GM18870 (cell line): ENCODE results near the gene KRTAP22-2.

Experiments
- ATAC-seq: cut with Tn5 transposase; IDR thresholded peaks from one replicate; pipeline ENCODE4 v1.9.1; 2021; ENCODE audit warnings: moderate library complexity; ENCODE audit not compliant: unreplicated experiment

Gene KRTAP22-2

DNA sequence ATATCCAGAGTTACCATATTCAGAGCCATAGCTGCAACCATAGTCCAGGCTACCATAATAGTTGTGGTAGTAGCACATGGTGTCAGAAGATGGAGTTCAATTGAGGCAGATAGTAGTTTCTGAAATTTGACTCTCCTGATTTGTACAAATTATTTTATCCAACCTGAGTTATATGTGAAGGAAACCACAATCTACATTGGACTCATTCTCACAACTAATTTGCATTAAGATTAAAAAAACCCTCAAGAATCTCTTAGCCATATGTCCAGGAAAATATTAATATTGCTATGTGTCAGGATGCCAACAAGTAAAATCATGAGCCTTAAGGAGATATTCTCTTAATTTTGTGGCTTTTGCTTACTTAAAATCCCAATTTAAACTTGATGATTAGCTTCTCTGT is at the start of gene KRTAP22-2:
TSS of gene KRTAP22-2 (minus strand) at position 101 of the 400 bp plus-strand sequence.
- ATAC-seq = no peak

DNA sequence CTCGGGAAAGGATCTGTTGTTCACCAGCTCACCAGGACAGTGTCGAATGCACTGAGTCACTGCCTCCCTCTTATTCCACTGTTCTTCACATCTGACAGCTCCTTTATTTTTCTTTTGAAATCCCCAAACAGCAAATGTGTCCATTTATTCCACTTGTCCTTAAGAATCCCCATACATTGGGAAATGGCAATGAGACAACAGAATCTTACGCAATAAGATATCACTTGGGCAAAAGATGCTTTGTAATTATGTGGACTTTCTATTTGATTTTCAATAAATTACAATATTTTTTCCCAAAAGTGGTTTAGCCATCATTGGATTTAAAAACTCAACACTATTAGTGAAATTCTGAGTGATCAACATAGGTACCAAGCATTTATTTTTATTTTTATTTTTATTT is 48.5 kb upstream of the KRTAP22-2 start:
- ATAC-seq = no peak

DNA sequence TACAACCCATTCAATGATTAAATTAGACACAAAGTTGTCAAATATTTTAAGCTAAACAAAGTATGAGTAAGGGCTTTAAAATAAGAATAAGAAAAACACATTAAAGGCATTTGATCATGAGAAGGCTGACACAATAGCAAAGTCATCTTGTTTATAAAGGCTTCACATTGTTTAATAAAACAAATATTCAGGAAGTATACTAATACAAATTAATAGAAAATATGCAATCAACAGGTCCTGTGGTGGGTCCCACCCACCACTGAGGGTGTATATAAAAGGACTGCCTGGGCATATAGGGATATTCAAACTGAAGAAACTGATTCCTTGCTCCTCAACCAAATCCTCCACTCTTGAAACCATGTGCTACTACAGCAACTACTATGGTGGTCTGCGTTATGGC is 44.7 kb upstream of the KRTAP22-2 start, which contains the start of gene KRTAP20-2:
TSS of gene KRTAP20-2 (plus strand) at position 301 of the 400 bp plus-strand sequence. CDS start at position 359, 58 bp downstream.
- no peak for ATAC-seq

DNA sequence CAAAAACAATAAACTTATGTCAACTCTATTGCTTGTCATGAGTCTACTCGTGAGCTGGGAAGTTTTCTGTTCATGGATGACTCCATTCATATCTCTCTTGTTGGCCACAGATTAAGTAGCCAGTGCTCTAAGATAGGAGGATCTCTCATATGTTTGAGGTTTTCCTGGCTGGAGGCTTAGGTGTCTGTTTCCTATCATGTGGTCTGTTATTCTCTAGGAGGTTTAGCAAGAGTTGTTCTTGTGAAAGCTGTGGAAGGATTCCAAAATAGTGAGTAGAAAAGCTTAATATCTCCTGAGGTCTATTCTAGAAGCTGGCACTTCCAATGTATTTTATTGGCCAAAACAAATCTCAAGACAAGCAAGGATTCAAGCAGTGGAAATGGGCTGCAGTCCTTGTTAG is 39.0 kb upstream of the KRTAP22-2 start:
- no peak for ATAC-seq

DNA sequence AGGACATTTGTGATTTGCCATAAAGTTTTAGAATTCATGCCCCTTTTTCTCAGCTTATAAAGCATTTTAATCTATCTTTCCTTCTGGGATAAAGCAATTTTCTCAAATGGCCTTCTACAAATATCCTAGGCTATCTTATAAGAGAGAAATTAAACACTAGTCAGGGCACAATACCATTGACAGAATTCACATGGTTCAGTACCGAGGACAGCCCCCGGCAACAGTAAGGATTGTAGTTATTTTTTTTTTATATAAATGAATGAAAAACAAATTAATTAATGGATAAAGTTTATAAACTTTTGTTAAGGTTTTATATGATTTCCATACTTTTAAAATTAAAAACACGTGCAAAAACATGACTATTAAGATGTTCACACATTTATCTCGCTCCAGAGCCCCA is 37.9 kb upstream of the KRTAP22-2 start:
- ATAC-seq = no peak

DNA sequence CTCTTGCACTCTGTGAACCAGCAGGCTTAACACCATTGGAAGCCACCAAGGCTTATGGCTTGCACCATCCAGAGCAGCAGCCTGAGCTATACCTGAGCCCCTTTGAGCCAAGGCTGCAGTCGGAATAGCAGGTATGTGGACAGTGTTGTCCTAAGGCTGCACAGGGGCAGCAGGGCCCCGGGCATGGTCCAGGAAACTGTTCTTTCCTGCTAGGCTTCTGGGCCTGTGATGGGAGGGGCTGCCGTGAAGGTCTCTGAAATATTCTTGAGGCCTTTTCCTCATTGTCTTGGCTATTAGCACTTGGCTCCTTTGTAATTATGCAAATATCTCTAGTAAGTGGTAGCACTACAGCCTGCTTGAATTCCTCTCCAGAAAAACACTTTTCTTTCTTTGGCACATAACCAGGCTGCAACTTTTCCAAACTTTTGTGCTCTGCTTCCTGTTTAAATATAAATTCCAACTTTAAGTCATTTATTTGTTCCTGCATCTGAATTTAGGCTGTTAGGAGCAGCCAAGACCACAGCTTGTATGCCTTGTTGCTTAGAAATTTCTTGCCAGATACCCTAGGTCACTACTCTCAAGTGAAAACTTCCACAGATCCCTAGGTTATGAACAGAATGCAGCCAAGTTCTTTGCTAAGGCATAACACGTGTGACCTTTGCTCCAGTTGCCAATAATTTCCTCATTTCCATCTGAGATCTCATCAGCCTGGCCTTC is 35.4 kb upstream of the KRTAP22-2 start:
- ATAC-seq = no peak

DNA sequence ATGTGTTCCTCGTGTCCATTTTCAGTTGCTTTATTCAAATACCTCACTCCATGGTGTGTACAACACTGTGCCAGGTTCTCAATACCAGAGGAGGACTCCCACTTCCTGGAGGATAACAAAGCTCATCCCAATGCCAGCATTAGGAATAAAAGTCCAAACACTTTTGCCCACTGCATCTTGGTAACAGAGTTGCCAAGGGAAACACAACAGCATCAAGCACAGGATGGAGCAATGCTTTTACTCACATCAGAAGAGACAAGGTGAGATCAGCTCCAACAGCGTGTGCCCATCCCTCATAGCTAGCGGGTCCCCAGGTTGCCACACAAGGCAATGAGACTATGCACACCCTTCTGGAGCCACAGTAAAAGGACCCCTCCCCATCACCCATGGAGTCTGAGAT is 33.2 kb upstream of the KRTAP22-2 start:
- ATAC-seq = no peak

DNA sequence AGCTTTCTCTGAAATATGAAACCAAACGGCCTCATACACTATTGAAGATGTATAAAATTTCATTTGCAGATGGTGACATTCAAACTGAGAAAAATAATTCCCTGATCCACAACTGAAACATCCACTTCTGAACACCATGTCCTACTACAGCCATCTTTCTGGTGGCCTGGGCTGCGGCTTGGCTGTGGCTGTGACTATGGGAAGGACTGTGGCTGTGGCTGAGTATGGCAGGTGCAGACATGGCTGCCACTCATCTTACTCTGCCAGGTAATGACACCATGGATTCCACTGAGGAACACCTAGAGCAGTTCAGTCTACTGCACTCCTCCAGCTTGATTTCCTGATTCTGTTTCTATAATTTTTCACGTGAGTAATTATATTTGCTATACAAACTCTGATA is 30.3 kb upstream of the KRTAP22-2 start, which contains the start of gene KRTAP20-4:
TSS of gene KRTAP20-4 (plus strand) at position 106 of the 400 bp plus-strand sequence.
- no peak for ATAC-seq

DNA sequence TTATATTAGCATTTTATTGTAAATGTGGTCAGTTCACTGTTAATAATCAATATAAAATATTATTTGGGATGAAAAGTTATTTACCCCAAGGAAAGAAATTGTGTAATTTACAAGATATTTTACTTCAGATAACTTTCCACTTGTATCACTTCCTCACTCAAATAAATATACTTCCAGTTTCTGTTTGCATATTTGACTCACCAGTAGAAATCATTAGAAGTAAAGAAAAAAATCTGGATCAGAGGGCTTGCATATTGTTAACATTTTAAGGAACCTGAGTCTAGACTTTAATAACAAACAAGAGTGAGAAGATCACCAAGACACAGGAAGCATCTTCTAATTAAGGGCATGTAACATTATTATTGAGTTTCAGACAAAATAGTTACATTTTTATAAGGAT is 29.9 kb upstream of the KRTAP22-2 start:
- ATAC-seq = no peak

DNA sequence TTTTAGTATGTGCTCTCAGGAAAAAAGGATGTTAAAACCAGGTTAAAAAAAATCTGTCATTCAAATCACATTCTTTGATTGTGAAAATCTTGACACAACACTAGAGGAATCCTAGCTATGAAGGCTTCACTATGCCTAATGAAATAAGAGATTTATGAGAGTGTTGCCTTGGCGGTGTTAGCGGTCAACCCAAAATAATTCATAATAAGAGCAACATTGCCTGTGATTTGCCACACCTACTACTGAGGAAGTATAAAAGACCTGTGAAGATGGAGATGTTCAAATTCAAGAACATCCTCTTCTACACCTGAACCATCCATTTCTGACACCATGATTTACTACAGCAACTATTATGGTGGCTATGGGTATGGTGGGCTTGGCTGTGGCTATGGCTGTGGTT is 25.9 kb upstream of the KRTAP22-2 start, which contains the start of gene KRTAP20-1:
TSS of gene KRTAP20-1 (plus strand) at position 301 of the 400 bp plus-strand sequence. CDS start at position 331, 30 bp downstream.
- ATAC-seq = no peak

DNA sequence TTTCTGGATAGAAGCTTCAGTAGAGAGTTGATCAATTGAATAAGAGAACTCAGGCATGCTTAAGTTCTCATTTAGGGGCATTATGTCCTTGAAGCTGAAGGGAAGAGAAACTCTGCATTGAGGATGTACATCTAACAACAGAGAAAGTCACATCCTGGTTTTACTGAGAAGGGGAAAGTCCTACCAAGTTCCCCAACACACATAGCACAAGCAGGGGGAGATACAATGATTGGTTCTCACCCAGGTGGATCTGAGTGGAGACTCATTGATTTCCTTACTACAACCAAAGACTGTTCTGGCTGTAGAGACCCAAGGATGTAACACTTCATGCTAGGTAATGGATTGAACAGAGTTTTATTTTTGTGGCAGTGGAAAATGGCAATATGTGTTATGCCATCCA is 25.0 kb upstream of the KRTAP22-2 start:
- ATAC-seq = no peak

DNA sequence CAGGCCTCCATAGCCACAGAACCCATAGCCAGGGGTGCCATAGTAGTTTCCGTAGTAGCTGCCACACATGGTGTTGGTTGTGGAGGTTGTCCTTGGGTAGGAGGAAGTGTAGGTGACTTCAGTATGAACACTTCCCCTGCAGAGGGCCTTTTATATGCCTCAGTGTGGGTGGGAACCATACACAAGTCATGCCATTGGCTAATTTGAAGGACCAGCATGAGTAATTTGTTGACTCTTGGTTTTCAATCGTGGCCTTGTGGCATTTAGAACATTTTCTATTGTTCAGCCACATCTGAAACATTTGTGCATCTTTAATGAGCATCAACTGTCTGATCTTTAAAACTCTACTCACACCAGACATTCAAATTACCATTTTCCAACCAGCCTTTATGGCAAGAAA is 23.6 kb upstream of the KRTAP22-2 start, which contains the start of gene KRTAP6-1:
TSS of gene KRTAP6-1 (minus strand) at position 95 of the 400 bp plus-strand sequence. CDS start at position 69, 26 bp downstream.
- ATAC-seq = no peak

DNA sequence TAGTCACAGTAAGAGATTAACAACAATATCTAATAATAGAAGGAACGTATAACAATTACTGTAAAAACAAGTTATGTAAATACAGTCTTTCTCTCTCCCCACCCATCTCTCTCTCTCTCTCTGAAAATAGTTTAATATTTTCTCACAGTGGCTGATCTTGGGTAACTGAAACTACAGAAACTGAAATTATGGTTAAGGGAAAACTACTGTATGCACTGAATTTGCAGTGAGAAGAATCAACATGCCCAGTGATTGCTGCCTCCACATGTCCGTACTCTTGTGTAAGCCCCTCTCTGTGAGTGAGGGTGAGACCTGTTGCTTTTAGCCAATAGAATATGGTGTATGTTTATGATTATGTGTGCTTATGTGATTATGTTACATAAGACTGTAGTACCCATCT is 21.9 kb upstream of the KRTAP22-2 start:
- no peak for ATAC-seq

DNA sequence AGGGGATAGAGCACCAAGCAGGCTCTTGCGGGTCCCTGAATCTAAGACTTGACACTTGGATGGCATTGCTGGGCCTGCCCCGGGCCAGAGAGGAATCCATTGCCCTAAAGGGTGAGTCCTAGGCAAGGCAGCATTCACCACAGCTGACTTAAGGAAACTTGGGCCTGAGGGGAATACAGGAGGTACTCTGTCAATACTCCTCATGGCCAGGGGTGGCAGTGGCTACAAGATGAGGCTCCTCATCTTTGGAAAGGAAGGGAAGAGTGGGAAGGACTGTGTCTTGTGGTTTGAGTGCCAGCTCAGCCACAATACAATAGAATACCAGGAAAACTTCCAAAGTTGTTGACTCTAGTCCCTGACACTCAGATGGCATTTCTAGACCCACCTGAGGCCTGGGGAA is 15.8 kb upstream of the KRTAP22-2 start:
- ATAC-seq = no peak

DNA sequence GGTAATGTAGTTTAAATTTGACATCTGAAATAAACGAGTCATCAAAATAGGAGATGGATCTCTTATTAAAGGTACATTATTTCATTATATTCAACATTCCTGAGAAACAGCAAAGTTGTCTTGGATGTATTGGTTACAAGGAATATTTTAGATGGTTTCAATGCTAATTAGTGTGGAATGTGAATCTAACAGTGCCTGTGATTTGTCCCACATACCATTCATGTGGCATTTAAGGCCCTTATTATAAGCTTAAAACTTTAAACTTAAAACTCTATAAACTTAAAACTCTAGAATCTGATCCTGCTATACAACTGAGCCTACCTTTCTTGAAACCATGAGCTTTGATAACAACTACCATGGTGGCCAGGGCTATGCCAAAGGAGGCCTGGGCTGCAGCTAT is 10.6 kb upstream of the KRTAP22-2 start, which contains the start of gene KRTAP22-1:
TSS of gene KRTAP22-1 (plus strand) at position 301 of the 400 bp plus-strand sequence.
- no peak for ATAC-seq

DNA sequence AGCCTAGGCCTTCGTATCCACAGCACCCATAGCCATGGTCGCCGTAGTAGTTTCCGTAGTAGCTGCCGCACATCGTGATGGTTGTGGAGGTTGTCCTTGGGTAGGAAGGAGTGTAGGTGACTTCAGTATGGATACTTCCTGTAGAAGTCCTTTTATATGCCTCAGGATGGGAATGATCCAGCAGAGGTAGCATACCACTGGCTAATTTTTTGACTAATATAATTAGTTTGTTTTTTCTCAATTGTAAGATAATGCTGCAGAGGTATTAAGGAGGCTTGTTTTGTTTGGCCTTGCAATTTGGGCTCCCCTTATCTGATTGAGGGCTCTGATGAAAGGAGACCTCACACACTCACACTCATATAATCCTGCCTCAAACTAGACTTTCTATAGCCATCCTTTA is 8.6 kb upstream of the KRTAP22-2 start, which contains the start of gene KRTAP6-2:
TSS of gene KRTAP6-2 (minus strand) at position 101 of the 400 bp plus-strand sequence. CDS start at position 73, 28 bp downstream.
- ATAC-seq = no peak

DNA sequence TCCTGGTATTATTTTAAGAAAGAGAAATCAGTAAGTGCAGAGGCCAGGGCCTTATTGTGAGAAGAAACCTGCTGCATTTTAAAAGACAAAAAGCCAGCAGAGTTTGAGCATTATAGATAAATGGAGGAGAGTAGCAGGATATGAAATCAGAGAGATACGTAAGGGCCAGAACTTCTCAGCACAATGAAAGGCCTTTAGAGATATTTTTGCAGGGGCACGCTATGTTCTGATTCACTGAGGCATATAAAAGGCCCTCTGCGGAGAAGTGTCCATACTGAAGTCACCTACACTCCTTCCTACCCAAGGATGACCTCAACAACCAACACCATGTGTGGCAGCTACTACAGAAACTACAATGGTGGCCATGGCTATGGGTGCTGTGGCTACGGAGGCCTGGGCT is 1.9 kb upstream of the KRTAP22-2 start, which contains the start of gene KRTAP6-3:
TSS of gene KRTAP6-3 (plus strand) at position 301 of the 400 bp plus-strand sequence. CDS start at position 307, 6 bp downstream.
- ATAC-seq = no peak

DNA sequence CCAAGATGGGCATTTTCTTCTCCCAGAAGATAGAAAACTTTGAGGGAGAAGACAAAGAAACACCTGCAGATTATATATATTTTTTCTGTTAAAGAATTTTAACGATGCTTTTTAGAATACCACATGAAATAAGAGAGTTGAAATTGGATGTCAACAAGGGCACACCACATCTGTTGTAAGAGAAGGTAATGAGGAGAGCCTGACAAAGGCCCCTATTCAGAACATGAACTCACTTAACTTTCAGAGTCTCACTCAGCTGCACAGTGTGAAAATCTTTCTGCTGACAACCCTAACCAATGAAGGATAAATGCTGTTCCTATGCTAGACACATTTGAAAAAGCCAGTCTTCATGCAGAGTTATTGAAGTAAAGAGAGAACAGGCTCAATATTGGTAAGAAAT is 7.3 kb downstream of the KRTAP22-2 start:
- ATAC-seq = no peak

DNA sequence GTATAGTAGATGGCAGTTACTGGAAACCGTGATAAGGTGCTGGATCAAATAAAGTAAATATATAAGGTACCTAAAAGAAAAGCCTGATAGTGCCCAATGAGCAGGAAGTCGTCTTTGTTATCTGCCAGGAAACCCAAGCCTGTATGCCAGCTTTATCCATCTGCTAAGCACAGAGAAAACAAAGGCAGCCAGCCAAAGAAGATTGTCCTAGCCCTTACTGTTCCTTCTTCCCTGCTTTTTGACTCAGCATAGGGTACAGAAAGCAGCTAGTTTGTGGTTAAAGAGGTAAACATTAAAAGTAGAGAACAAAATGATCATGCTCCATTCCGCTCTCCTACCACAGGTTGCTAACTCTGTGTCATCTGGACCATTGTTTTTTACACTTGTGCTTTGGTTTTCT is 10.1 kb downstream of the KRTAP22-2 start:
- ATAC-seq = no peak

DNA sequence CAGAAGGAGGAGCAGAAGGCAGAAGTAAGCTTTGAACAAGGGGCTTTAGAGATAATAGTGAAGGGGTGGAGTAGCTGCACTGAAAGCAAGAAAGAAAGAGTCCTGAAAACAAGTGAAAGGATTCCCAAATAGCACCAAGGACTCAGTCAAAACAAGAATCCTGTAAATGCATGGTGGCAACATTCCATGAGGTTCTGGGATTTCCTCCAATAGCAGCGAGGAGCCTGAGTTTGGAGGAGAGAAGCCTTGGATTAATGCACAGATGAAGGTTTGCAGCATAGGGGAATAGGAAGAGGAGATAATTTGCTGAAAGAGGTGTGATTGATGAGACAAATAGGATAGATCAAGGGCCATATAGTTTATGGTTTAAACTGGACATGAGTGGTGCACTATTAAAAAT is 10.9 kb downstream of the KRTAP22-2 start:
- no peak for ATAC-seq

DNA sequence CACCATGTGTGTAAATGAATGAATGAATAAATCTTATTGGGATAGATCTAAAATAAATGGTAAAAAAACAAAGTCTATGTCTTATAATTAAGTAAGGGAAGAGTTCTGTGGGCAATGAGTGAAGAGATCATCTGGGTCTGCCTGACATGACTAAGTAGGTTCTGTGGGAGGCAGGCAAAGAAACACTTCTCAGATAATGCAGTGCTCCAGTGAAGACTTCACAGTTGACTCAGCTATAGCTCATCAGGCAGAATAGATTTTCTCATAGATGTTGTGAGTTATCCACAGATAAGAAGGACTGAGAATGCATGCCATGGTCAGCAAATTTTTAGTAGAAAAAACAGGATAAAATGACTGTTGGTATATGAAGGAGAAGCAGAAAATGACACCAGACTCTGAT is 12.4 kb downstream of the KRTAP22-2 start:
- ATAC-seq = no peak

DNA sequence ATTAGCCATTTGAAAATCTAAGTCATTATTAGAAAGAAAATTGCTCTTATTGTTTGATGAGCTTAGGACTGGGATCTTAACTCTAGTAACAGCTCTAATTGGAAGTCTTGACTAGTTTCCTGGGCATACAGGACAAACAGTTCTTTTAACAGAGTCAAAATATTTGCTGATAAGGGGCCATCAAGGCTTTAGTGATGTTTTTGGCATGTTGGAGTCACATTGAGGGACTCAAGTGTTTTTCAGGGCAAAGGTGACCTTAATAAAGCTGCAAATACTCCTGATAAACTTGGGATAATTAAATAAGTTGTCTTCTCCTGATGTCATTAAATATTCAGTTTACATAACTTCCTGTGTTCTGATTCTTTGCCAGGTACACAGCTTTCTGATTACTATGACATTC is 22.6 kb downstream of the KRTAP22-2 start:
- ATAC-seq = no peak
